Trophoblast cell (in vitro differentiated cells and primary cell): ENCODE data around the gene CHN2.
A peak's percentile ranks its signal among the peaks of the same experiment; 100 is the strongest.

Experiments used
- DNase-seq, 2 donors: peaks; one replicate each; pipeline ENCODE4 v3.0.0-alpha.2; 2016
- H2AFZ ChIP-seq: 2 replicates; pipeline ENCODE4 v1.6.1; 2013; ENCODE audit warnings: low read length, moderate library complexity, mild to moderate bottlenecking; ENCODE audit not compliant: insufficient read depth, poor library complexity
- H2AK5ac ChIP-seq: 2 replicates; pipeline ENCODE4 v1.6.1; 2013; ENCODE audit warnings: mild to moderate bottlenecking, low read length
- H2BK120ac ChIP-seq: 2 replicates; pipeline ENCODE4 v1.6.1; 2013; ENCODE audit warnings: low read length, mild to moderate bottlenecking, moderate library complexity; ENCODE audit not compliant: insufficient read depth, poor library complexity
- H2BK12ac ChIP-seq: 2 replicates; pipeline ENCODE4 v1.6.1; 2013; ENCODE audit warnings: mild to moderate bottlenecking, low read length, moderate library complexity
- H2BK5ac ChIP-seq: 2 replicates; pipeline ENCODE4 v1.6.1; 2013; ENCODE audit warnings: low read length, low read depth, moderate library complexity, mild to moderate bottlenecking; ENCODE audit not compliant: poor library complexity
- H3K14ac ChIP-seq: 2 replicates; pipeline ENCODE4 v1.6.1; 2013; ENCODE audit warnings: mild to moderate bottlenecking, low read length
- H3K18ac ChIP-seq: 2 replicates; pipeline ENCODE4 v1.6.1; 2013; ENCODE audit warnings: mild to moderate bottlenecking, low read length
- H3K23ac ChIP-seq: 2 replicates; pipeline ENCODE4 v1.6.1; 2013; ENCODE audit warnings: low read length
- H3K27ac ChIP-seq: 2 replicates; pipeline ENCODE4 v1.5.1; 2013; ENCODE audit warnings: low read depth, mild to moderate bottlenecking, inconsistent platforms, low read length, moderate library complexity
- H3K27me3 ChIP-seq: 2 replicates; pipeline ENCODE4 v1.6.1; 2013; ENCODE audit warnings: inconsistent platforms, mild to moderate bottlenecking, low read length, moderate library complexity; ENCODE audit not compliant: insufficient read depth
- H3K36me3 ChIP-seq, 2 experiments: 1 replicate in 1 of 2; 2 replicates in 1 of 2; pipeline ENCODE4 v1.6.1; 2013; ENCODE audit warnings: low read length in 2 of 2, mild to moderate bottlenecking in 2 of 2, moderate library complexity in 1 of 2; ENCODE audit not compliant: insufficient read depth in 2 of 2, control insufficient read depth in 1 of 2
- H3K4ac ChIP-seq: 2 replicates; pipeline ENCODE4 v1.6.1; 2013; ENCODE audit warnings: low read depth, mild to moderate bottlenecking, low read length, moderate library complexity
- H3K4me1 ChIP-seq, 2 experiments: 1 replicate in 1 of 2; 2 replicates in 1 of 2; pipeline ENCODE4 v1.6.1; 2013; ENCODE audit warnings: low read length in 2 of 2, mild to moderate bottlenecking in 2 of 2, moderate library complexity in 1 of 2; ENCODE audit not compliant: insufficient read depth in 2 of 2, control insufficient read depth in 1 of 2
- H3K4me2 ChIP-seq: 2 replicates; pipeline ENCODE4 v1.6.1; 2013; ENCODE audit warnings: inconsistent platforms, mild to moderate bottlenecking, low read length, moderate library complexity
- H3K4me3 ChIP-seq: 2 replicates; pipeline ENCODE4 v1.5.1; 2013; ENCODE audit warnings: mild to moderate bottlenecking, low read depth, low read length, inconsistent platforms
- H3K79me1 ChIP-seq: one replicate; pipeline ENCODE4 v1.6.1; 2013; ENCODE audit warnings: low read length
- H3K79me2 ChIP-seq: 2 replicates; pipeline ENCODE4 v1.6.1; 2013; ENCODE audit warnings: low read length, mild to moderate bottlenecking; ENCODE audit not compliant: control insufficient read depth, insufficient read depth, poor library complexity
- H3K9ac ChIP-seq: 2 replicates; pipeline ENCODE4 v1.6.1; 2013; ENCODE audit warnings: mild to moderate bottlenecking, low read length
- H3K9me3 ChIP-seq: 2 replicates; pipeline ENCODE4 v1.6.1; 2013; ENCODE audit warnings: low read depth, mild to moderate bottlenecking, control low read depth, inconsistent platforms, low read length; ENCODE audit not compliant: insufficient read depth
- H4K12ac ChIP-seq: 2 replicates; pipeline ENCODE4 v1.6.1; 2013; ENCODE audit warnings: low read depth, mild to moderate bottlenecking, low read length, moderate library complexity
- H4K8ac ChIP-seq: 2 replicates; pipeline ENCODE4 v1.6.1; 2013; ENCODE audit warnings: low read depth, mild to moderate bottlenecking, low read length, moderate library complexity
- H4K91ac ChIP-seq: one replicate; pipeline ENCODE4 v1.6.1; 2013; ENCODE audit warnings: low read depth, mild to moderate bottlenecking, low read length, moderate library complexity
- WGBS: extraction: QIAGEN DNeasy Blood & Tissue Kit; methylation state at CpG from one replicate; pipeline ENCODE4 v1.1.7; 2013; ENCODE audit warnings: missing lambda C conversion rate; ENCODE audit not compliant: insufficient read length, insufficient coverage; ENCODE audit errors: extremely low coverage; 5-methylcytosine and 5-hydroxymethylcytosine counted together

CHN2 gene

GRCh38 chr7:29396563-29396962 is 202.0 kb downstream of the CHN2 start:
- Histone ChIP-seq H2BK120ac (no peak overlapping the region), H3K27ac (no peak overlapping the region), H3K9ac (no peak overlapping the region), H3K4ac (no peak overlapping the region), H3K14ac (no peak overlapping the region), H3K4me2 (no peak overlapping the region), H3K36me3 (peaks cover 24 to 37% of the 10 kb centered on the region in 2 experiments), H3K4me3 (no peak overlapping the region), H3K23ac (no peak overlapping the region), H3K18ac (no peak overlapping the region), H3K79me1 (no peaks in the 10 kb centered on the region), H3K79me2 (peaks cover 2% of the 10 kb centered on the region), H3K4me1 (peaks cover 2 to 5% of the 10 kb centered on the region in 2 experiments), H2BK5ac (peak overlapping the region; percentile 15), H4K12ac (no peak overlapping the region), H2BK12ac (no peak overlapping the region), H3K9me3 (no peaks in the 10 kb centered on the region), H4K91ac (no peak overlapping the region), H4K8ac (no peak overlapping the region), H3K27me3 (no peaks in the 10 kb centered on the region), H2AK5ac (no peak overlapping the region), H2AFZ (no peak overlapping the region)
- no peak for DNase-seq
- no CpG with 5 or more reads among the region's 7 CpGs for WGBS

DNA sequence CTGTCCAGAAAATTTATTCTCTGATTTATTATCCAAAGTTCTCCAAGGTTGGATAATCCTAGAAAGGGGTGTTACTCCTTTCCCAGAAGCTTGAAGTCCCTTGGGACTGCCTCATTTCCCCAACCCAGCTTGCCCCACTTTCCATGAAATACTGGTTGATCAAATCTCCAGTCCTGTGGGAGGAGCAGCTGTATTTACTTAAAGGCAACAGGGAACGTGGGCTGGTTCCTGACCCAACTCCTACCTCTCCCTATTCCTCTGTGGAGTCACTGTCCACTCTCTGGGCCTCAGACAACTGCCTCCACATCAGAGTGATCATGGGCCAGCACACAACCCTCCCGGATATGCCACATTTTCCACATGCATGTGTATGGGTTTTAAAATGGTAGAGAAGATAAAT is 202.8 kb downstream of the CHN2 start:
- Histone ChIP-seq H4K8ac (peak overlapping the region; percentile 39), H3K27ac (no peak overlapping the region), H3K23ac (no peak overlapping the region), H3K4ac (no peak overlapping the region), H3K14ac (no peak overlapping the region), H2AK5ac (no peak overlapping the region), H3K27me3 (no peaks in the 10 kb centered on the region), H3K4me3 (no peak overlapping the region), H3K4me1 (peaks cover 2 to 5% of the 10 kb centered on the region in 2 experiments), H3K9ac (peak overlapping the region; percentile 45), H3K79me2 (peaks cover 2% of the 10 kb centered on the region), H4K12ac (no peak overlapping the region), H2BK5ac (no peak overlapping the region), H4K91ac (no peak overlapping the region), H3K9me3 (no peaks in the 10 kb centered on the region), H3K4me2 (no peak overlapping the region), H3K36me3 (peaks cover 29 to 42% of the 10 kb centered on the region in 2 experiments), H3K18ac (no peak overlapping the region), H2BK12ac (no peak overlapping the region), H2BK120ac (no peak overlapping the region), H2AFZ (no peak overlapping the region), H3K79me1 (no peaks in the 10 kb centered on the region)
- DNase-seq: no peak
- WGBS: no CpG with 5 or more reads among the region's 2 CpGs

DNA sequence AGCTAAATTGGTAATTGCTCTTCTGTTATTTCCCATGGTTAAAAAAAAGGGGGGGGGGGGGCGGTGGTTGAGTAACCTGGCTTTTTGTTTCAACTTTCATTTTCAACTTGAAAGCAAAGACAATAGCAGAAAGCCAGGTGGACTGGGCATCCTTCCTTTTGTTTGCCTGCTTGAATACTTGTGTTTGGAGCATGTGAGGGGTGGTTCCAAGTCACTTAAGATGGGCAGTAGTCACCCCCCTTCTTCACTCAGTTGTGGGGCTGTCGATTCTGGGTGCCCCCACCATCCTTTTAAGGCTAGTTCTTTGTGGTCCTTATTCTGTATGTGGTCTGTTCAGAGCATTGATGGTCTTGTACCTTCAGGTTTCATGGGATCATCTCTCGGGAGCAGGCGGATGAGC is 203.4 kb downstream of the CHN2 start:
- Histone ChIP-seq H3K4me2 (no peak overlapping the region), H3K4ac (no peak overlapping the region), H2BK12ac (no peak overlapping the region), H3K79me2 (peaks cover 2% of the 10 kb centered on the region), H3K18ac (no peak overlapping the region), H4K91ac (no peak overlapping the region), H3K4me3 (no peak overlapping the region), H2AK5ac (no peak overlapping the region), H3K36me3 (peaks cover 29 to 42% of the 10 kb centered on the region in 2 experiments), H4K12ac (no peak overlapping the region), H4K8ac (no peak overlapping the region), H3K27me3 (no peaks in the 10 kb centered on the region), H2BK5ac (no peak overlapping the region), H3K4me1 (peaks cover 2 to 5% of the 10 kb centered on the region in 2 experiments), H3K27ac (no peak overlapping the region), H2BK120ac (no peak overlapping the region), H3K79me1 (no peaks in the 10 kb centered on the region), H3K23ac (no peak overlapping the region), H3K9me3 (no peaks in the 10 kb centered on the region), H2AFZ (no peak overlapping the region), H3K9ac (no peak overlapping the region), H3K14ac (no peak overlapping the region)
- no CpG with 5 or more reads among the region's 4 CpGs for WGBS
- DNase-seq: no peak

GRCh38 chr7:29400437-29400836 is 205.9 kb downstream of the CHN2 start:
- no peak overlapping the region for H3K4me2 ChIP-seq
- no peak overlapping the region for H3K14ac ChIP-seq
- peaks cover 36 to 45% of the 10 kb centered on the region in 2 experiments for H3K36me3 ChIP-seq
- no peak overlapping the region for H4K91ac ChIP-seq
- no peaks in the 10 kb centered on the region for H3K27me3 ChIP-seq
- H4K12ac ChIP-seq: no peak overlapping the region
- H3K79me2 ChIP-seq: peaks cover 2% of the 10 kb centered on the region
- no peak for DNase-seq
- no peak overlapping the region for H3K4me3 ChIP-seq
- no peak overlapping the region for H2BK5ac ChIP-seq
- no peak overlapping the region for H3K27ac ChIP-seq
- H3K9ac ChIP-seq: no peak overlapping the region
- no peak overlapping the region for H2AK5ac ChIP-seq
- WGBS: no CpG with 5 or more reads among the region's 9 CpGs
- no peak overlapping the region for H2AFZ ChIP-seq
- no peaks in the 10 kb centered on the region for H3K9me3 ChIP-seq
- no peaks in the 10 kb centered on the region for H3K79me1 ChIP-seq
- no peak overlapping the region for H3K4ac ChIP-seq
- no peak overlapping the region for H3K18ac ChIP-seq
- H2BK12ac ChIP-seq: no peak overlapping the region
- no peak overlapping the region for H2BK120ac ChIP-seq
- no peak overlapping the region for H4K8ac ChIP-seq
- H3K23ac ChIP-seq: no peak overlapping the region
- H3K4me1 ChIP-seq: no peaks in the 10 kb centered on the region
